H1 (cell line): Measurements from ENCODE around the gene LRCH2.

Experiments
- CEBPB ChIP-seq: IDR thresholded peaks from 2 replicates; pipeline ENCODE4 v1.6.1; 2012; ENCODE audit warnings: low read depth, low read length
- EGR1 ChIP-seq: IDR thresholded peaks from 2 replicates; pipeline ENCODE4 v1.6.1; 2011; ENCODE audit warnings: low read depth, low read length, borderline replicate concordance
- EP300 ChIP-seq, 2 experiments: IDR thresholded peaks; 1 replicate in 1 of 2; 2 replicates in 1 of 2; pipeline ENCODE4 v1.6.1; 2011 to 2012; ENCODE audit warnings: low read depth in 2 of 2, low read length in 2 of 2, mild to moderate bottlenecking in 2 of 2, borderline replicate concordance in 1 of 2, inconsistent platforms in 1 of 2, moderate library complexity in 1 of 2
- EZH2 ChIP-seq: fragments of 200-600 bp; sonication (generic); IDR thresholded peaks from 2 replicates; pipeline ENCODE4 v1.7.1; 2012; ENCODE audit warnings: low read depth, mild to moderate bottlenecking, moderate library complexity, low read length, inconsistent platforms; ENCODE audit not compliant: severe bottlenecking
- GTF2F1 ChIP-seq: IDR thresholded peaks from 2 replicates; pipeline ENCODE4 v1.6.1; 2012; ENCODE audit warnings: low read depth, low read length, improper control_type of control experiment, borderline replicate concordance
- MAFK ChIP-seq: IDR thresholded peaks from 2 replicates; pipeline ENCODE4 v1.6.1; 2012; ENCODE audit warnings: low read depth, mild to moderate bottlenecking, improper control_type of control experiment, low read length
- POLR2A ChIP-seq, 2 experiments: IDR thresholded peaks; 1 replicate in 1 of 2; 2 replicates in 1 of 2; pipeline ENCODE4 v1.6.1; 2011; ENCODE audit warnings: low read depth in 2 of 2, low read length in 2 of 2, mild to moderate bottlenecking in 2 of 2; ENCODE audit errors: control extremely low read depth in 1 of 2
- POLR2AphosphoS5 ChIP-seq: IDR thresholded peaks from 2 replicates; pipeline ENCODE4 v1.6.1; 2011; ENCODE audit warnings: low read depth, low read length
- RNF2 ChIP-seq: fragments of 200-900, 300-1000 bp; sonication (generic); IDR thresholded peaks from 2 replicates; pipeline ENCODE4 v1.7.1; 2016; ENCODE audit warnings: borderline replicate concordance, low read depth, mild to moderate bottlenecking, antibody characterized with exemption, low read length; ENCODE audit not compliant: poor library complexity, severe bottlenecking; ENCODE audit errors: missing control alignments
- SIN3A ChIP-seq, 2 experiments: IDR thresholded peaks in 1 of 2; conservative IDR thresholded peaks in 1 of 2; 2 replicates each; pipeline ENCODE4 v1.6.1; 2011 to 2012; ENCODE audit warnings: low read length in 2 of 2, improper control_type of control experiment in 1 of 2, low read depth in 1 of 2, mild to moderate bottlenecking in 1 of 2
- TAF1 ChIP-seq: IDR thresholded peaks from 2 replicates; pipeline ENCODE4 v1.6.1; 2011; ENCODE audit warnings: mild to moderate bottlenecking, low read depth, low read length
- TF ChIP-seq, protein P1 (sequence below), 3 experiments: IDR thresholded peaks; 1 replicate in 2 of 3; 2 replicates in 1 of 3; pipeline versions ENCODE4 v1.5.1 to v1.6.1; 2011; ENCODE audit warnings: low read length in 3 of 3, mild to moderate bottlenecking in 3 of 3, inconsistent platforms in 2 of 3, low read depth in 1 of 3, moderate library complexity in 1 of 3; ENCODE audit not compliant: insufficient read depth in 1 of 3; ENCODE audit errors: control extremely low read depth in 1 of 3
- TF ChIP-seq, protein P2 (sequence below): IDR thresholded peaks from 2 replicates; pipeline ENCODE4 v1.6.1; 2011; ENCODE audit warnings: low read length, improper control_type of control experiment

DNA sequence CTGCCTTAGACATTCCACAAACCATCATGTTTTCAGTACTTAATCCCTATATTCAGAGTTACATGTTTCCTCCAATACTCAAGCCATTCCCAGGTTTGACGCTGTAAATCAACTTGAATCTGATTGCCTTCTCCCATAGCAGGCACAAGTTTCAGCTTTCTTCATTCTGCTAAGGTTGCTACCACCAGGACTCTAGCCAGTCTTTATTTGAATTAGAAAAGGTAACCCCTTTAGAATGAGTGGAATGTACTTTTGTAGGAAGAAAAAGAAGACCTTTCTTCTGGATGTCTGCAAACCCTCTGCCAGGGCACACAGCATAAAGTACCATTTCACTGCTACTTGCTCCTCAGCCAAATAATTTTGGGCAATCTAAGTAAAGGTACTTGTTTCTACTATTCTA lies 55.4 kb downstream of the LRCH2 start:
- TF ChIP-seq TAF1 (no peak), CEBPB (no peak), POLR2A (IDR thresholded peaks at IDR 0.05; ENCODE audit: control extremely low read depth in 1 of 2, low read depth in 2 of 2, low read length in 2 of 2) (no peak), EGR1 (no peak), EP300 (IDR thresholded peaks at IDR 0.05; ENCODE audit: borderline replicate concordance in 1 of 2, low read depth in 2 of 2, low read length in 2 of 2) (no peak), POLR2AphosphoS5 (no peak), MAFK (no peak), RNF2 (no peak), EZH2 (no peak), SIN3A (conservative IDR thresholded peaks at IDR 0.05 in 1 of 2, IDR thresholded peaks at IDR 0.05 in 1 of 2; ENCODE audit: low read depth in 1 of 2, low read length in 2 of 2) (no peak), GTF2F1 (no peak)
- TF ChIP-seq, protein P1, sequence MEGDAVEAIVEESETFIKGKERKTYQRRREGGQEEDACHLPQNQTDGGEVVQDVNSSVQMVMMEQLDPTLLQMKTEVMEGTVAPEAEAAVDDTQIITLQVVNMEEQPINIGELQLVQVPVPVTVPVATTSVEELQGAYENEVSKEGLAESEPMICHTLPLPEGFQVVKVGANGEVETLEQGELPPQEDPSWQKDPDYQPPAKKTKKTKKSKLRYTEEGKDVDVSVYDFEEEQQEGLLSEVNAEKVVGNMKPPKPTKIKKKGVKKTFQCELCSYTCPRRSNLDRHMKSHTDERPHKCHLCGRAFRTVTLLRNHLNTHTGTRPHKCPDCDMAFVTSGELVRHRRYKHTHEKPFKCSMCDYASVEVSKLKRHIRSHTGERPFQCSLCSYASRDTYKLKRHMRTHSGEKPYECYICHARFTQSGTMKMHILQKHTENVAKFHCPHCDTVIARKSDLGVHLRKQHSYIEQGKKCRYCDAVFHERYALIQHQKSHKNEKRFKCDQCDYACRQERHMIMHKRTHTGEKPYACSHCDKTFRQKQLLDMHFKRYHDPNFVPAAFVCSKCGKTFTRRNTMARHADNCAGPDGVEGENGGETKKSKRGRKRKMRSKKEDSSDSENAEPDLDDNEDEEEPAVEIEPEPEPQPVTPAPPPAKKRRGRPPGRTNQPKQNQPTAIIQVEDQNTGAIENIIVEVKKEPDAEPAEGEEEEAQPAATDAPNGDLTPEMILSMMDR (IDR thresholded peaks at IDR 0.05; ENCODE audit: control extremely low read depth in 1 of 3, insufficient read depth in 1 of 3, low read depth in 1 of 3, low read length in 3 of 3), result no peak
- TF ChIP-seq, protein P2, sequence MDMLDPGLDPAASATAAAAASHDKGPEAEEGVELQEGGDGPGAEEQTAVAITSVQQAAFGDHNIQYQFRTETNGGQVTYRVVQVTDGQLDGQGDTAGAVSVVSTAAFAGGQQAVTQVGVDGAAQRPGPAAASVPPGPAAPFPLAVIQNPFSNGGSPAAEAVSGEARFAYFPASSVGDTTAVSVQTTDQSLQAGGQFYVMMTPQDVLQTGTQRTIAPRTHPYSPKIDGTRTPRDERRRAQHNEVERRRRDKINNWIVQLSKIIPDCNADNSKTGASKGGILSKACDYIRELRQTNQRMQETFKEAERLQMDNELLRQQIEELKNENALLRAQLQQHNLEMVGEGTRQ, result no peak
